Left lung (tissue), 10 donors: ENCODE measurements around the gene HERPUD1. TPM values are rescaled to one million over a fixed set of nuclear protein-coding genes. Genes with fewer than 3 reads are reported as not detected.

Source experiments
- ATAC-seq: fragments of 200-7000 bp; cut with Tn5 transposase; one replicate; pipeline ENCODE4 v1.9.1; 2020; ENCODE audit warnings: moderate library complexity
- DNase-seq, 4 donors: peaks; one replicate each; pipeline ENCODE4 v3.0.0-alpha.2; 2013 to 2020
- H3K27ac ChIP-seq, 2 donors: fragments of 200-600 bp; sonication (generic) in 1 of 2; one replicate each; pipeline versions ENCODE4 v1.5.0 to v1.8.0; 2020 to 2021
- H3K27me3 ChIP-seq, 2 donors: fragments of 200-600 bp; sonication (generic) in 1 of 2; one replicate each; pipeline versions ENCODE4 v1.5.0 to v1.8.0; 2020 to 2021
- H3K36me3 ChIP-seq, 2 donors: fragments of 200-600 bp; sonication (generic) in 1 of 2; one replicate each; pipeline versions ENCODE4 v1.5.0 to v1.8.0; 2020 to 2021
- H3K4me1 ChIP-seq, 2 donors: fragments of 200-600 bp; one replicate each; pipeline ENCODE4 v1.8.0; 2021
- H3K4me3 ChIP-seq, 2 donors: fragments of 200-600 bp; sonication (generic) in 1 of 2; one replicate each; pipeline versions ENCODE4 v1.5.0 to v1.8.0; 2020 to 2021; ENCODE audit warnings: mild to moderate bottlenecking in 1 of 2
- H3K9me3 ChIP-seq, 2 donors: fragments of 200-600 bp; sonication (generic) in 1 of 2; one replicate each; pipeline versions ENCODE4 v1.5.0 to v1.8.0; 2020 to 2021
- intact Hi-C, 2 donors: fragments of 100-400 bp; cut with DNase I; formaldehyde crosslinking; loops; one replicate each; pipeline versions ENCODE4 v1.11.2 to v1.14.2; 2022
- polyA plus RNA-seq, 6 donors: library from polyadenylated mRNA; unstranded; fragments of 120-200 nt; gene quantifications; one replicate each; pipeline ENCODE4 v1.2.1, GENCODE V29; 2013; ENCODE audit not compliant: insufficient read length in 6 of 6
- total RNA-seq, 2 donors: library from RNA; stranded (reverse); fragmentation: NEBNext Ultra II Directional; extraction: Animal tissue kit (Norgen Biotek cat#: 25700); gene quantifications; one replicate each; pipeline ENCODE4 v1.2.1, GENCODE V29; 2021
- TF ChIP-seq, protein P1 (sequence below), 2 donors: fragments of 200-600 bp; sonication (generic) in 1 of 2; IDR thresholded peaks; one replicate each; pipeline versions ENCODE4 v1.5.0 to v1.8.0; 2021; ENCODE audit warnings: antibody characterized with exemption in 2 of 2
- donor health status: DM: no; HTN: yes; CAD: no.
- donor health status: DM: no; HTN: no; CAD: no.

HERPUD1 gene
- total and polyA plus RNA-seq, 8 donors = 99.6 to 155 (median 115) TPM

DNA sequence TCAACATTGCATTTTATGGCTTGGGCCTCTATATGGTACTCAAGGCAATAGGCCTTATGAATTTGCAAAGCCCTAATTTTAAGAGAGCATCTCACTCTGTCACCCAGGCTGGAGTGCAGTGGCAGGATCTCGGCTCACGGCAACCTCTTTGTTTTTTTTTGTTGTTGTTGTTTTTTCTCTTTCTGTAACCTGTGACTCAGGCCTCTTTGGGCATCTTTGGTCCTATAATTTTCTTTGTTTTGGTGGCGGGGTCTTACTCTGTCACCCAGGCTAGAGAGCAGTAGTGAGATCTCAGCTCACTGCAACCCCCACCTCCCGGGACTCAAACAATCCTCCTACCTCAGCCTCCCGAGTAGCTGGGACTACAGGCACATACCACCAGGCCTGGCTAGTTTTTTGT is 21.8 kb upstream of the HERPUD1 start:
- Histone ChIP-seq H3K4me1 (peaks cover 4 to 36% of the 10 kb centered on the region in 2 donors), H3K4me3 (no peak overlapping the region), H3K27me3 (no peaks in the 10 kb centered on the region), H3K36me3 (no peaks in the 10 kb centered on the region), H3K9me3 (no peaks in the 10 kb centered on the region), H3K27ac (peak overlapping the region in 1 of 2 donors; percentile 70)
- intact Hi-C loops = no loop called here
- no peak for DNase-seq
- TF ChIP-seq, protein P1, sequence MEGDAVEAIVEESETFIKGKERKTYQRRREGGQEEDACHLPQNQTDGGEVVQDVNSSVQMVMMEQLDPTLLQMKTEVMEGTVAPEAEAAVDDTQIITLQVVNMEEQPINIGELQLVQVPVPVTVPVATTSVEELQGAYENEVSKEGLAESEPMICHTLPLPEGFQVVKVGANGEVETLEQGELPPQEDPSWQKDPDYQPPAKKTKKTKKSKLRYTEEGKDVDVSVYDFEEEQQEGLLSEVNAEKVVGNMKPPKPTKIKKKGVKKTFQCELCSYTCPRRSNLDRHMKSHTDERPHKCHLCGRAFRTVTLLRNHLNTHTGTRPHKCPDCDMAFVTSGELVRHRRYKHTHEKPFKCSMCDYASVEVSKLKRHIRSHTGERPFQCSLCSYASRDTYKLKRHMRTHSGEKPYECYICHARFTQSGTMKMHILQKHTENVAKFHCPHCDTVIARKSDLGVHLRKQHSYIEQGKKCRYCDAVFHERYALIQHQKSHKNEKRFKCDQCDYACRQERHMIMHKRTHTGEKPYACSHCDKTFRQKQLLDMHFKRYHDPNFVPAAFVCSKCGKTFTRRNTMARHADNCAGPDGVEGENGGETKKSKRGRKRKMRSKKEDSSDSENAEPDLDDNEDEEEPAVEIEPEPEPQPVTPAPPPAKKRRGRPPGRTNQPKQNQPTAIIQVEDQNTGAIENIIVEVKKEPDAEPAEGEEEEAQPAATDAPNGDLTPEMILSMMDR (IDR thresholded peaks at IDR 0.05) = no peak
- ATAC-seq = no peak

DNA sequence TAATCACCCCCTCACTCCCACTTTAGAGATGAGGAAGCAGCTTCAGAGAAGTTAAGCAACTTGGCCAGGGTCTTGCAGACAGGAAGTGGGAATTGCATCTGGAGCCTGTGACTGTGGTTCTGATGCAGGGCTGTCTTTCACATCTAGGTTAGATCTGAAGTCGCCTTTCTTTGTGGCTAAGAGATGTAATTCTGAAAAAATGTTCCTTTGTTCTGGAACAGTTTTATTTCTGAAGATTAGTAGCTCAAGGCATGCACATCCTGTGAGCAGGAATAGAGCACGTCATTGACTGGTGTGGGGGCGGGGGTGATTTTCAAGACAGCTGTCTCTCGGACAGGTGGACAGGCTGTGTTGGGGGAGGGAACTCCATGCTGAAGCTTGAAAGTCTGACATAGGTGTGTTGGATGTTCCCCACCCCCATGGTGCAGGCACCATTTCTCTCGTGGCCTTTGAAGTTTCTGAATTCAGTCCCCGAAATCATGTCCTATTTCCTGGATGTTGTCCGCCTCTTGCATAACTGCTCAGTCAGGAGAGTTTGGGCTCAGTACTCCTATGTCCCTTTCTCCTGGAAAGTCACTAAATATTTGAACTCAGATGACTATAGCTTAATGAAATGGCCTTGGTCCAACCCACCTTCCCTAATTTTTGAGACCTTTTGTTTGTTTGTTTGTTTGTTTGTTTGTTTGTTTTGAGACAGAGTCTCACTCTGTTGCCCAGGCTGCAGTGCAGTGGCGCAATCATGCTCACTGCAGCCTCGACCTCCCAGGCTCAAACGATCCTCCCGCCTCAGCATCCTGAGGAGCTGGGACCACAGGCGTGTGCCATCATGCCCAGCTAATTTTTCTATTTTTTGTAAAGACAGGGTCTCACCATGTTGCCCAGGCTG is 21.0 kb upstream of the HERPUD1 start:
- Histone ChIP-seq H3K9me3 (no peaks in the 10 kb centered on the region), H3K4me1 (peaks cover 4 to 38% of the 10 kb centered on the region in 2 donors), H3K27ac (peak overlapping the region; percentile 1 to 70), H3K4me3 (no peak overlapping the region), H3K36me3 (no peaks in the 10 kb centered on the region), H3K27me3 (no peaks in the 10 kb centered on the region)
- peak in 1 of 4 donors; percentile 53 for DNase-seq
- intact Hi-C loops = no loop called here
- ATAC-seq = peak; percentile 52
- TF ChIP-seq, protein P1 (IDR thresholded peaks at IDR 0.05) = no peak

DNA sequence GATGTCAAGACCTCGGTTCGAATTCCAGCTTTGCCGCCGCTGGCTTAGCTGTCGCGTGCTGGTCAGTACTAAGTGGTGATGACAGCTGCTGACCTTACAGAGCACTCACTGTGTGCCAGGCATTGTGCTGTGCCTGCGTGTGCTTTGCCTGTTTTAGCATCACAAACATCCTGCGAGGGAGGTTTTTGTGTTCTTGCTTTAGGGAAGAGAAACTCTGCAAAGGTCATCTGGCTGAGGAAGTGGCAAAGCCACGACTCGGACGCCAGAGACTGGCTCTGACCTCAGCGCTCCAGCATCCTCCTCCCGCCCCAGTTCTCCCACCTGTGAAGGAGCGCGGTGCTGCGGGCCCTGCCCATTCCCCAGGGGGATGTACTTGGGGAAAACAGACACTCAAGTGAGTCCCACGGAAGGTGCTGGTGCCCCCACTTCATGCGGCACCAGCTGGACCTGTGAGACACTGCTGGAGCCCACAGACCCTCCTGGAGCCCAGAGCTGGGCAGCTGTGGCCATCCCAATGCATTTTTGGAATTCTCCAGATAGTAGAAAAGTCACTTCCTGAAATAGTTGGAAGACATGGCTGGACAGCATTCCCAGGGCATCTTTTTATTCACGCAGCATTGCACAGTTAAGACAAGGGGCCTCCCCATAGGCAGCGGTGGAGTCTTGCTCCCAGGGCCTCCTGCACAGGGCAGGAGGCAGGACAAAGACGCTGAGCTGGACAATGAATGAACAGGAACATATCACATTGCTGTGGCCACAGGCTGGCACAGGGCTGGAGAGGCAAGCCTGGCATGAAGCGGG is 20.0 kb upstream of the HERPUD1 start:
- Histone ChIP-seq H3K4me1 (peaks cover 8 to 49% of the 10 kb centered on the region in 2 donors), H3K27ac (peak overlapping the region in 1 of 2 donors; percentile 70), H3K27me3 (no peaks in the 10 kb centered on the region), H3K36me3 (no peaks in the 10 kb centered on the region), H3K9me3 (no peaks in the 10 kb centered on the region), H3K4me3 (no peak overlapping the region)
- DNase-seq (peak in 1 of 4 donors; percentile 75), ATAC-seq (peak; percentile 74)
- TF ChIP-seq, protein P1 (IDR thresholded peaks at IDR 0.05) = no peak
- intact Hi-C loops = no loop called here

DNA sequence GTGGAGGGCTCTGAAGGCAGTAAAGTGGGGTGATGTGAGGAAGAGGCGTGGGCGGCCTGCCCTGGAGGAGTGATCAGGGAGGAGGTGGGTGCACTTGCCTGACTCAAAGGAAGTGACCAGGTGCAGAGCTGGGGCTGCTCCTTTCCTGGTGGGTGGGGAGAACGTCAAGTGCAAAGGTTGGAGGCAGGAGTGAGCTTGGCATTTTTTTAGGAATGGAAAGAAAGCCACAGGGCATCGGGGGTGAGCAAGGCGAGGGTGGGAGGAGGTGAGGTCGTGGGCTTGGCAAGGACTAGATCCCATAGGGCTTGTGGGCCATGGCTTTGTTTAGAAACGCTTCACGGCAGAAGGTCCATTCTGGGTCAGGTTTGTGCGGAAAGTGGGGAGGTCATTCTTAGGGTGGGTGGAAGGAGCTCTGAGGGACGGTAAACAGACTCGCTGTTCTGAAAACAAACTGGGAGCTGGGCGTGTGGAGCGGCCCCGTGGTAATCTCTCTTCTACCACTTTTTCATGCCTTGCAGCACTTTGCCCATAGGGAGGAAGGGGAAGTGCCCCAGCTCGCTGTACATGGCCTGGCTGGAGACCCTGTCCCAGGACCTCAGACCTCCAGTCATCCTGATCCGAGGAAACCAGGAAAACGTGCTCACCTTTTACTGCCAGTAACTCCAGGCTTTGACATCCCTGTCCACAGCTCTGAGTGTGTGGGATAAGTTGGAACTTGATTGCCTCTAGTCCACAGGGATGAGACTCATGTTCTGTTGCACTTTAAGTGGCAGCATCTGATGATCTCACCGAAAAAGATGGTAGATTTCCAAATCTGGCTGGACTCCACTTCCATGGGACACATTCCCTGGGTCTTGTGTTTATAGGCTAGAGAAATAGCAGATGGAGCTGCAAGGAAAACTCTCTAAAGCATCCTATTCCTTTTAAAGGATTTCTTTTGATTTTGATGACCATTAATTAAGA is 18.9 kb upstream of the HERPUD1 start:
- intact Hi-C loops = no loop called here
- DNase-seq (no peak), ATAC-seq (no peak)
- H3K27me3 ChIP-seq = no peaks in the 10 kb centered on the region
- no peaks in the 10 kb centered on the region for H3K9me3 ChIP-seq
- no peak overlapping the region for H3K27ac ChIP-seq
- H3K4me1 ChIP-seq = peaks cover 8 to 57% of the 10 kb centered on the region in 2 donors
- H3K4me3 ChIP-seq = no peak overlapping the region
- H3K36me3 ChIP-seq = no peaks in the 10 kb centered on the region
- TF ChIP-seq, protein P1 (IDR thresholded peaks at IDR 0.05) = no peak
